ENCODE data around the gene SPOP. TPM values are rescaled to one million over a fixed set of nuclear protein-coding genes. Genes with fewer than 3 reads are reported as not detected.
A peak's percentile ranks its signal among the peaks of the same experiment; 100 is the strongest.

SPOP gene
- total RNA-seq, 6 experiments from 2014 or later = 53.2 to 60.6 (median 55.6) TPM

GRCh38 chr17:49585422-49586027 lies 92.4 kb downstream of the SPOP start:
- peaks cover 5% of the 10 kb centered on the region for H3K27me3 Mint-ChIP-seq (ENCODE audit: insufficient read depth)
- H3K36me3 Mint-ChIP-seq (ENCODE audit: low read depth) = no peaks in the 10 kb centered on the region
- no peak overlapping the region for H3K27ac Mint-ChIP-seq
- peaks cover 43% of the 10 kb centered on the region for H3K4me1 Mint-ChIP-seq (ENCODE audit: low read depth)
- DNase-seq = no peak
- no peak overlapping the region for H3K4me3 Mint-ChIP-seq
- H3K9me3 Mint-ChIP-seq = no peaks in the 10 kb centered on the region
- TF ChIP-seq CTCF (IDR thresholded peaks at IDR 0.05) = peak; percentile 47

- Mint-ChIP-seq H3K36me3 (ENCODE audit: low read depth) (no peaks in the 10 kb centered on the region), H3K4me1 (ENCODE audit: low read depth) (peaks cover 33% of the 10 kb centered on the region), H3K27me3 (ENCODE audit: insufficient read depth) (peaks cover 7% of the 10 kb centered on the region), H3K4me3 (no peak overlapping the region), H3K27ac (no peak overlapping the region), H3K9me3 (no peaks in the 10 kb centered on the region)
- no peak for DNase-seq
- no peak for TF ChIP-seq CTCF (IDR thresholded peaks at IDR 0.05)
Measured at GRCh38 chr17:49583889-49584288, 94.0 kb downstream of the SPOP start.

GRCh38 chr17:49583226-49583625 lies 94.7 kb downstream of the SPOP start:
- peaks cover 7% of the 10 kb centered on the region for H3K27me3 Mint-ChIP-seq (ENCODE audit: insufficient read depth)
- DNase-seq = no peak
- peak overlapping the region; percentile 30; the same call in 1 of the 2 replicates for H3K27ac Mint-ChIP-seq
- peaks cover 26% of the 10 kb centered on the region for H3K4me1 Mint-ChIP-seq (ENCODE audit: low read depth)
- no peaks in the 10 kb centered on the region for H3K9me3 Mint-ChIP-seq
- no peaks in the 10 kb centered on the region for H3K36me3 Mint-ChIP-seq (ENCODE audit: low read depth)
- H3K4me3 Mint-ChIP-seq = no peak overlapping the region
- no peak for TF ChIP-seq CTCF (IDR thresholded peaks at IDR 0.05)

- Mint-ChIP-seq H3K27ac (peak overlapping the region; percentile 30; the same call in 1 of the 2 replicates), H3K27me3 (ENCODE audit: insufficient read depth) (peaks cover 7% of the 10 kb centered on the region), H3K4me1 (ENCODE audit: low read depth) (peaks cover 24% of the 10 kb centered on the region), H3K9me3 (no peaks in the 10 kb centered on the region), H3K36me3 (ENCODE audit: low read depth) (no peaks in the 10 kb centered on the region), H3K4me3 (no peak overlapping the region)
- DNase-seq = peak; percentile 19
- TF ChIP-seq CTCF (IDR thresholded peaks at IDR 0.05) = no peak
Measured at GRCh38 chr17:49582789-49583188, 95.1 kb downstream of the SPOP start.

- no peak for TF ChIP-seq CTCF (IDR thresholded peaks at IDR 0.05)
- DNase-seq = no peak
- no peaks in the 10 kb centered on the region for H3K36me3 Mint-ChIP-seq (ENCODE audit: low read depth)
- no peak overlapping the region; the same call in 1 of the 2 replicates for H3K27ac Mint-ChIP-seq
- H3K4me3 Mint-ChIP-seq = no peak overlapping the region
- H3K27me3 Mint-ChIP-seq (ENCODE audit: insufficient read depth) = peaks cover 7% of the 10 kb centered on the region
- H3K4me1 Mint-ChIP-seq (ENCODE audit: low read depth) = peaks cover 30% of the 10 kb centered on the region
- no peaks in the 10 kb centered on the region for H3K9me3 Mint-ChIP-seq
Measured at GRCh38 chr17:49582055-49582722, 95.7 kb downstream of the SPOP start.
